Measurements from ENCODE around the gene CYP27B1. TPM values are rescaled to one million over a fixed set of nuclear protein-coding genes. Genes with fewer than 3 reads are reported as not detected.

Gene CYP27B1
- total and polyA plus RNA-seq, 4 donors, result 0.05 to 1.6 (median 0.17) TPM

DNA sequence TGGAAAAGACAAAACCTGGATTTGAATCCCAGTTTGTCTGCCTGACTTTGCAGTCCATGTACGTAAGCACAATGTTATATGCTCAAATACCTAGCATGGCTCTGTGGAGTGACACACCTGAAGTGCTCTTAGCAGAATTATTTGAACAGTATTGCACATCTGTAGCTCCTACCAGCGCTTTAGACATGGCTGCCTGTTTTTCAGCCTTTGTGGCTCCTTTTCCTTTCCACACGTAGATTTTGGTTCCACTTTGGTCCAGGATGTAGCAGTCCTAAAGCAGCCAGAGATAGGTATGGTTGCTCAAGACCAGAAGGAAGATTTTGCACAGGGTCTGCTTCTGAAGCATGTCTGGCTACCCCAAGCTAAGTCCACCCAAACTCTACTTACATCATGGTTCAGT lies 42.5 kb upstream of the CYP27B1 start:
- H3K9me3 ChIP-seq (ENCODE audit: control insufficient read depth in 4 of 4, low read length in 3 of 4), result no peaks in the 10 kb centered on the region
- H3K27me3 ChIP-seq (ENCODE audit: control insufficient read depth in 4 of 4, insufficient read depth in 4 of 4, low read length in 3 of 4), result no peaks in the 10 kb centered on the region
- TF ChIP-seq JUND (IDR thresholded peaks at IDR 0.05) (no peak), SP1 (IDR thresholded peaks at IDR 0.05) (no peak), FOXA1 (IDR thresholded peaks at IDR 0.05) (no peak), FOXA2 (IDR thresholded peaks at IDR 0.05) (no peak), HNF4G (IDR thresholded peaks at IDR 0.05) (no peak), HNF4A (conservative IDR thresholded peaks at IDR 0.05) (no peak), EGR1 (IDR thresholded peaks at IDR 0.05; ENCODE audit: low read depth in 2 of 2) (no peak), GABPA (IDR thresholded peaks at IDR 0.05 in 1 of 2, conservative IDR thresholded peaks at IDR 0.05 in 1 of 2) (no peak), RAD21 (IDR thresholded peaks at IDR 0.05) (no peak), RXRA (IDR thresholded peaks at IDR 0.05) (no peak), YY1 (IDR thresholded peaks at IDR 0.05) (no peak), NR2F2 (IDR thresholded peaks at IDR 0.05) (no peak), TAF1 (conservative IDR thresholded peaks at IDR 0.05) (no peak)
- TF ChIP-seq, protein P1, sequence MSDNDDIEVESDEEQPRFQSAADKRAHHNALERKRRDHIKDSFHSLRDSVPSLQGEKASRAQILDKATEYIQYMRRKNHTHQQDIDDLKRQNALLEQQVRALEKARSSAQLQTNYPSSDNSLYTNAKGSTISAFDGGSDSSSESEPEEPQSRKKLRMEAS (IDR thresholded peaks at IDR 0.05), result no peak
- TF ChIP-seq, protein P2, sequence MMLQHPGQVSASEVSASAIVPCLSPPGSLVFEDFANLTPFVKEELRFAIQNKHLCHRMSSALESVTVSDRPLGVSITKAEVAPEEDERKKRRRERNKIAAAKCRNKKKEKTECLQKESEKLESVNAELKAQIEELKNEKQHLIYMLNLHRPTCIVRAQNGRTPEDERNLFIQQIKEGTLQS (IDR thresholded peaks at IDR 0.05), result no peak
- TF ChIP-seq, protein P3, sequence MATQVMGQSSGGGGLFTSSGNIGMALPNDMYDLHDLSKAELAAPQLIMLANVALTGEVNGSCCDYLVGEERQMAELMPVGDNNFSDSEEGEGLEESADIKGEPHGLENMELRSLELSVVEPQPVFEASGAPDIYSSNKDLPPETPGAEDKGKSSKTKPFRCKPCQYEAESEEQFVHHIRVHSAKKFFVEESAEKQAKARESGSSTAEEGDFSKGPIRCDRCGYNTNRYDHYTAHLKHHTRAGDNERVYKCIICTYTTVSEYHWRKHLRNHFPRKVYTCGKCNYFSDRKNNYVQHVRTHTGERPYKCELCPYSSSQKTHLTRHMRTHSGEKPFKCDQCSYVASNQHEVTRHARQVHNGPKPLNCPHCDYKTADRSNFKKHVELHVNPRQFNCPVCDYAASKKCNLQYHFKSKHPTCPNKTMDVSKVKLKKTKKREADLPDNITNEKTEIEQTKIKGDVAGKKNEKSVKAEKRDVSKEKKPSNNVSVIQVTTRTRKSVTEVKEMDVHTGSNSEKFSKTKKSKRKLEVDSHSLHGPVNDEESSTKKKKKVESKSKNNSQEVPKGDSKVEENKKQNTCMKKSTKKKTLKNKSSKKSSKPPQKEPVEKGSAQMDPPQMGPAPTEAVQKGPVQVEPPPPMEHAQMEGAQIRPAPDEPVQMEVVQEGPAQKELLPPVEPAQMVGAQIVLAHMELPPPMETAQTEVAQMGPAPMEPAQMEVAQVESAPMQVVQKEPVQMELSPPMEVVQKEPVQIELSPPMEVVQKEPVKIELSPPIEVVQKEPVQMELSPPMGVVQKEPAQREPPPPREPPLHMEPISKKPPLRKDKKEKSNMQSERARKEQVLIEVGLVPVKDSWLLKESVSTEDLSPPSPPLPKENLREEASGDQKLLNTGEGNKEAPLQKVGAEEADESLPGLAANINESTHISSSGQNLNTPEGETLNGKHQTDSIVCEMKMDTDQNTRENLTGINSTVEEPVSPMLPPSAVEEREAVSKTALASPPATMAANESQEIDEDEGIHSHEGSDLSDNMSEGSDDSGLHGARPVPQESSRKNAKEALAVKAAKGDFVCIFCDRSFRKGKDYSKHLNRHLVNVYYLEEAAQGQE (IDR thresholded peaks at IDR 0.05), result no peak
- TF ChIP-seq, protein P4, sequence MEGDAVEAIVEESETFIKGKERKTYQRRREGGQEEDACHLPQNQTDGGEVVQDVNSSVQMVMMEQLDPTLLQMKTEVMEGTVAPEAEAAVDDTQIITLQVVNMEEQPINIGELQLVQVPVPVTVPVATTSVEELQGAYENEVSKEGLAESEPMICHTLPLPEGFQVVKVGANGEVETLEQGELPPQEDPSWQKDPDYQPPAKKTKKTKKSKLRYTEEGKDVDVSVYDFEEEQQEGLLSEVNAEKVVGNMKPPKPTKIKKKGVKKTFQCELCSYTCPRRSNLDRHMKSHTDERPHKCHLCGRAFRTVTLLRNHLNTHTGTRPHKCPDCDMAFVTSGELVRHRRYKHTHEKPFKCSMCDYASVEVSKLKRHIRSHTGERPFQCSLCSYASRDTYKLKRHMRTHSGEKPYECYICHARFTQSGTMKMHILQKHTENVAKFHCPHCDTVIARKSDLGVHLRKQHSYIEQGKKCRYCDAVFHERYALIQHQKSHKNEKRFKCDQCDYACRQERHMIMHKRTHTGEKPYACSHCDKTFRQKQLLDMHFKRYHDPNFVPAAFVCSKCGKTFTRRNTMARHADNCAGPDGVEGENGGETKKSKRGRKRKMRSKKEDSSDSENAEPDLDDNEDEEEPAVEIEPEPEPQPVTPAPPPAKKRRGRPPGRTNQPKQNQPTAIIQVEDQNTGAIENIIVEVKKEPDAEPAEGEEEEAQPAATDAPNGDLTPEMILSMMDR (IDR thresholded peaks at IDR 0.05; ENCODE audit: low read depth, low read length, missing input control), result no peak
- TF ChIP-seq, protein P5, sequence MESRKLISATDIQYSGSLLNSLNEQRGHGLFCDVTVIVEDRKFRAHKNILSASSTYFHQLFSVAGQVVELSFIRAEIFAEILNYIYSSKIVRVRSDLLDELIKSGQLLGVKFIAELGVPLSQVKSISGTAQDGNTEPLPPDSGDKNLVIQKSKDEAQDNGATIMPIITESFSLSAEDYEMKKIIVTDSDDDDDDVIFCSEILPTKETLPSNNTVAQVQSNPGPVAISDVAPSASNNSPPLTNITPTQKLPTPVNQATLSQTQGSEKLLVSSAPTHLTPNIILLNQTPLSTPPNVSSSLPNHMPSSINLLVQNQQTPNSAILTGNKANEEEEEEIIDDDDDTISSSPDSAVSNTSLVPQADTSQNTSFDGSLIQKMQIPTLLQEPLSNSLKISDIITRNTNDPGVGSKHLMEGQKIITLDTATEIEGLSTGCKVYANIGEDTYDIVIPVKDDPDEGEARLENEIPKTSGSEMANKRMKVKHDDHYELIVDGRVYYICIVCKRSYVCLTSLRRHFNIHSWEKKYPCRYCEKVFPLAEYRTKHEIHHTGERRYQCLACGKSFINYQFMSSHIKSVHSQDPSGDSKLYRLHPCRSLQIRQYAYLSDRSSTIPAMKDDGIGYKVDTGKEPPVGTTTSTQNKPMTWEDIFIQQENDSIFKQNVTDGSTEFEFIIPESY (IDR thresholded peaks at IDR 0.05), result no peak
- no peak overlapping the region for H3K9ac ChIP-seq (ENCODE audit: low read depth in 1 of 2, low read length in 2 of 2)
- no peak overlapping the region for H3K27ac ChIP-seq (ENCODE audit: low read depth in 1 of 2, low read length in 2 of 2)
- H3K4me3 ChIP-seq (ENCODE audit: low read depth in 1 of 3, low read length in 3 of 3), result no peak overlapping the region
- DNase-seq (ENCODE audit: low spot score), result no peak
- H3K4me1 ChIP-seq (ENCODE audit: control insufficient read depth in 4 of 4, insufficient read depth in 4 of 4, low read length in 3 of 4), result peaks cover 0 to 3% (median under 1%) of the 10 kb centered on the region in 4 donors
- H3K36me3 ChIP-seq (ENCODE audit: control insufficient read depth in 4 of 4, insufficient read depth in 3 of 4, low read depth in 1 of 4, low read length in 3 of 4), result peaks cover 5 to 59% (median 46%) of the 10 kb centered on the region in 4 donors
- 95% methylated on average over 3 of the region's 3 CpGs for WGBS

Measured in liver (tissue), 9 donors.